HepG2 (cell line): ENCODE measurements around the gene PRRT2. TPM values are rescaled to one million over a fixed set of nuclear protein-coding genes. Genes with fewer than 3 reads are reported as not detected.

Source experiments
- ATAC-seq: fragments of 200-7000 bp; cut with Tn5 transposase; 3 replicates; pipeline ENCODE4 v1.9.1; 2020; ENCODE audit warnings: mild to moderate bottlenecking, moderate library complexity
- BruUV-seq: library from RNA; stranded (reverse); fragments of 400-500 nt; replicated peaks from 2 replicates; lab custom pipeline; 2021; lab: Mats Ljungman, UMichigan
- CTCF ChIA-PET: fragments of 300-600 bp; formaldehyde crosslinking; extraction: SDS; loops from one replicate; lab custom pipeline; 2021; ENCODE audit warnings: low total read pairs, inconsistent platforms, low intra/inter-chr PET ratio; lab: Yijun Ruan, JAX
- POLR2A ChIA-PET: fragments of 350-600 bp; sonication (Branson Sonifier 250); formaldehyde crosslinking; loops from one replicate; lab custom pipeline; 2020; ENCODE audit warnings: antibody characterized with exemption, inconsistent platforms; lab: Yijun Ruan, JAX
- DNase-seq: peaks from one replicate; pipeline ENCODE4 v3.0.0-alpha.2; 2015; ENCODE audit warnings: low spot score
- FAIRE-seq: peaks from 3 replicates; lab custom pipeline; 2011; peaks lifted over from hg19 to GRCh38; lab: Jason Lieb, UNC
- H2AFZ ChIP-seq: one replicate; pipeline ENCODE4 v1.6.1; 2011; ENCODE audit warnings: low read length, inconsistent platforms
- H3K27ac ChIP-seq: fragments of 300-600 bp; 3 replicates; pipeline ENCODE4 v1.8.0; 2011; ENCODE audit warnings: mixed run types, mild to moderate bottlenecking, mixed read lengths, low read length, inconsistent platforms; ENCODE audit not compliant: insufficient read depth; ENCODE audit errors: extremely low read length
- H3K27me3 ChIP-seq, 2 experiments: fragments of 200-600 bp in 1 of 2; 2 replicates in 1 of 2; 3 replicates in 1 of 2; pipeline versions ENCODE4 v1.6.0 to v1.8.0; 2011; ENCODE audit warnings: low read length in 2 of 2, mild to moderate bottlenecking in 2 of 2, moderate library complexity in 2 of 2, inconsistent platforms in 1 of 2; ENCODE audit not compliant: insufficient read depth in 2 of 2, control insufficient read depth in 1 of 2
- H3K36me3 ChIP-seq, 2 experiments: fragments of 200-600 bp in 1 of 2; replicated peaks in 1 of 2; 2 replicates in 1 of 2; 3 replicates in 1 of 2; pipeline versions ENCODE4 v1.5.1 to v1.8.0; 2011; ENCODE audit warnings: low read length in 2 of 2, inconsistent platforms in 1 of 2; ENCODE audit not compliant: insufficient read depth in 2 of 2, control insufficient read depth in 1 of 2
- H3K4me1 ChIP-seq: 2 replicates; pipeline ENCODE4 v1.5.1; 2012; ENCODE audit warnings: low read length, inconsistent platforms; ENCODE audit not compliant: insufficient read depth
- H3K4me2 ChIP-seq: 2 replicates; pipeline ENCODE4 v1.6.0; 2011; ENCODE audit warnings: low read depth, low read length, inconsistent platforms
- H3K4me3 ChIP-seq, 3 experiments: fragments of 200-600 bp in 1 of 3; sonication (generic), shearing (Covaris generic) in 1 of 3; replicated peaks in 1 of 3; 2 replicates each; pipeline ENCODE4 v1.5.1; 2011 to 2016; ENCODE audit warnings: low read length in 3 of 3, inconsistent platforms in 2 of 3, low read depth in 2 of 3, mild to moderate bottlenecking in 2 of 3, control low read depth in 1 of 3, mixed read lengths in 1 of 3; ENCODE audit not compliant: insufficient read depth in 1 of 3
- H3K79me2 ChIP-seq: one replicate; pipeline ENCODE4 v1.6.1; 2011; ENCODE audit warnings: low read length, inconsistent platforms; ENCODE audit not compliant: insufficient read depth
- H3K9ac ChIP-seq: 2 replicates; pipeline ENCODE4 v1.6.0; 2011; ENCODE audit warnings: mild to moderate bottlenecking, low read depth, low read length, inconsistent platforms; ENCODE audit not compliant: insufficient read depth
- H3K9me3 ChIP-seq: 2 replicates; pipeline ENCODE4 v1.5.1; 2012; ENCODE audit warnings: mild to moderate bottlenecking, low read length
- H4K20me1 ChIP-seq: 2 replicates; pipeline ENCODE4 v1.6.0; 2011; ENCODE audit warnings: inconsistent platforms, mild to moderate bottlenecking, low read length, moderate library complexity; ENCODE audit not compliant: insufficient read depth
- GMEB1 ChIP-seq: sonication (generic); formaldehyde crosslinking; IDR thresholded peaks from 2 replicates; pipeline ENCODE4 v1.5.1; 2020; ENCODE audit warnings: missing genetic modification reagents, mild to moderate bottlenecking, borderline replicate concordance
- MIER3 ChIP-seq: IDR thresholded peaks from 2 replicates; pipeline ENCODE4 v1.6.1; 2016; ENCODE audit warnings: missing compliant biosample characterization, borderline replicate concordance
- THAP11 ChIP-seq: IDR thresholded peaks from 2 replicates; pipeline ENCODE4 v1.6.1; 2016; ENCODE audit warnings: missing biosample characterization, missing genetic modification reagents
- ZBTB7A ChIP-seq: sonication (generic); formaldehyde crosslinking; IDR thresholded peaks from 2 replicates; pipeline ENCODE4 v1.8.0; 2022; ENCODE audit warnings: mild to moderate bottlenecking, missing genetic modification reagents
- ZNF263 ChIP-seq: sonication (generic); formaldehyde crosslinking; IDR thresholded peaks from 2 replicates; pipeline ENCODE4 v1.4.0; 2020; ENCODE audit warnings: missing genetic modification reagents
- WGBS: methylation state at CpG from one replicate; pipeline ENCODE4 v1.1.6; 2017; ENCODE audit warnings: low lambda C conversion rate; 5-methylcytosine and 5-hydroxymethylcytosine counted together
- in situ Hi-C: cut with HindIII; loops from 2 replicates; pipeline ENCODE4 v1.10.0; 2017; ENCODE audit warnings: low pct_unique_long_range_greater_than_20kb; ENCODE audit not compliant: extremely low pct_ligation_motif_present
- intact Hi-C: fragments of 100-400 bp; cut with micrococcal nuclease; formaldehyde crosslinking; loops from one replicate; pipeline ENCODE4 v1.10.0; 2022; ENCODE audit not compliant: unreplicated experiment
- polyA plus RNA-seq, 8 experiments: library from polyadenylated mRNA; depleted of rRNA in 3 of 8; stranded (reverse) in 7 of 8; unstranded in 1 of 8; fragments of >200 nt; fragmentation: Illumina TruSeq in 4 of 8; extraction: Trizol in 4 of 8; gene quantifications; 2 replicates each; pipeline versions ENCODE4 v1.2.1 to v1.2.3, GENCODE V29; 2011 to 2016; ENCODE audit warnings: low read depth in 4 of 8, missing spikeins in 1 of 8, mixed read lengths in 1 of 8; ENCODE audit not compliant: insufficient read depth in 1 of 8
- total RNA-seq, 5 experiments: library from RNA; depleted of rRNA; stranded (reverse); fragments of >200 nt; fragmentation: Illumina TruSeq; extraction: Trizol; gene quantifications; 2 replicates each; pipeline ENCODE4 v1.2.3, GENCODE V29; 2016; ENCODE audit warnings: low read depth in 1 of 5

PRRT2 gene
- total and polyA plus RNA-seq, 2 of the 13 experiments (the other 11 are each of a cell fraction or from before 2014, with no cell fraction given): 0.51 to 1.1 TPM

- TF ChIP-seq GMEB1 (CRISPR knock-in tag): 0 out of 2 replicates have a peak, but pooled peaks have one; percentile 31
- peak; percentile 65 for TF ChIP-seq THAP11 (CRISPR knock-in tag)
- TF ChIP-seq ZBTB7A (CRISPR knock-in tag): peak; percentile 43; the same call in 1 of the 2 replicates
Observed at GRCh38 chr16:29848420-29849297, 36.7 kb downstream of the PRRT2 start (continued).

GRCh38 chr16:29849505-29849904 is 37.5 kb downstream of the PRRT2 start:
- ChIA-PET CTCF (no interaction called here), POLR2A (interaction anchor here (0.6 to 5.0 kb wide), 10 partner anchors 15 to 149 kb away, joined by 3 to 37 read pairs (median 10); partner anchors contain the start of genes CDIPT, MAZ, MVP and PAGR1)
- no peak for DNase-seq
- H3K27me3 ChIP-seq: no peaks in the 10 kb centered on the region
- no peak overlapping the region for H3K27ac ChIP-seq
- H3K9ac ChIP-seq: no peak overlapping the region
- no peak for FAIRE-seq
- WGBS: 78% methylated on average over 5 of the region's 5 CpGs
- H3K4me2 ChIP-seq: no peak overlapping the region
- TF ChIP-seq ZNF263 (0 out of 2 replicates have a peak, but pooled peaks have one; percentile 49), MIER3 (CRISPR knock-in tag) (no peak)
- peaks cover 3% of the 10 kb centered on the region in 2 experiments; a peak in 1 of 5 replicates for H3K36me3 ChIP-seq
- H3K4me3 ChIP-seq: no peak overlapping the region
- H2AFZ ChIP-seq: no peak overlapping the region
- no peaks in the 10 kb centered on the region for H4K20me1 ChIP-seq
- intact Hi-C loops: loop anchor here (2.0 kb wide), 1 partner anchor 149 kb away; no protein-coding TSS in a partner anchor
- peak; percentile 4; the same call in 1 of the 3 replicates for ATAC-seq
- H3K79me2 ChIP-seq: no peaks in the 10 kb centered on the region
- in situ Hi-C loops: no loop called here
- H3K4me1 ChIP-seq: no peaks in the 10 kb centered on the region
- BruUV-seq: no TSS peak
- no peaks in the 10 kb centered on the region for H3K9me3 ChIP-seq
